GM12878 (cell line): ENCODE measurements around the gene HECTD2. TPM values are rescaled to one million over a fixed set of nuclear protein-coding genes. Genes with fewer than 3 reads are reported as not detected.

Source experiments
- ATAC-seq: fragments of 200-7000 bp; cut with Tn5 transposase; 3 replicates; pipeline ENCODE4 v1.9.1; 2020; ENCODE audit warnings: mild to moderate bottlenecking, moderate library complexity
- BruUV-seq: library from RNA; stranded (reverse); fragments of 400-500 nt; replicated peaks from 2 replicates; lab custom pipeline; 2021; lab: Mats Ljungman, UMichigan
- CTCF ChIA-PET: fragments of 300-600 bp; sonication (Branson Sonifier 250); formaldehyde crosslinking; extraction: SDS; loops from one replicate; lab custom pipeline; 2021; ENCODE audit warnings: inconsistent platforms; lab: Yijun Ruan, JAX
- POLR2A ChIA-PET: fragments of 350-600 bp; formaldehyde crosslinking; extraction: SDS; loops from one replicate; lab custom pipeline; 2021; ENCODE audit warnings: inconsistent platforms; lab: Charles Lee
- RAD21 ChIA-PET: fragments of 300-600 bp; sonication (Branson Sonifier 250); formaldehyde crosslinking; loops from one replicate; lab custom pipeline; 2023; ENCODE audit warnings: antibody characterized with exemption; ENCODE audit not compliant: unreplicated experiment; lab: Charles Lee
- SMC1A ChIA-PET: fragments of 300-600 bp; sonication (Branson Sonifier 250); formaldehyde crosslinking; loops from one replicate; lab custom pipeline; 2023; ENCODE audit not compliant: unreplicated experiment, uncharacterized antibody; lab: Charles Lee
- DNase-seq: peaks from one replicate; pipeline ENCODE4 v3.0.0-alpha.2; 2011; ENCODE audit warnings: low read depth, low spot score
- FAIRE-seq: peaks from 3 replicates; lab custom pipeline; 2011; peaks lifted over from hg19 to GRCh38; lab: Jason Lieb, UNC
- H2AFZ ChIP-seq: 2 replicates; pipeline ENCODE4 v1.6.0; 2011; ENCODE audit warnings: low read depth, low read length, control low read depth; ENCODE audit not compliant: control insufficient read depth
- H3K27ac ChIP-seq: 2 replicates; pipeline ENCODE4 v1.5.1; 2011; ENCODE audit warnings: control low read depth; ENCODE audit not compliant: control insufficient read depth, insufficient read depth
- H3K27me3 ChIP-seq, 2 experiments: replicated peaks in 1 of 2; 2 replicates each; pipeline versions ENCODE4 v1.6.0 to v1.6.1; 2011; ENCODE audit warnings: low read length in 1 of 2; ENCODE audit not compliant: control insufficient read depth in 2 of 2, insufficient read depth in 2 of 2
- H3K36me3 ChIP-seq, 2 experiments: 2 replicates each; pipeline ENCODE4 v1.5.1; 2011; ENCODE audit warnings: low read length in 1 of 2; ENCODE audit not compliant: control insufficient read depth in 2 of 2, insufficient read depth in 2 of 2
- H3K4me1 ChIP-seq: 2 replicates; pipeline ENCODE4 v1.6.1; 2011; ENCODE audit warnings: mild to moderate bottlenecking, low read length, moderate library complexity, mixed read lengths; ENCODE audit not compliant: control insufficient read depth, insufficient read depth
- H3K4me2 ChIP-seq: 2 replicates; pipeline ENCODE4 v1.6.0; 2011; ENCODE audit warnings: control low read depth; ENCODE audit not compliant: control insufficient read depth, insufficient read depth
- H3K4me3 ChIP-seq: fragments of 200-600 bp; sonication (generic); 2 replicates; pipeline ENCODE4 v1.5.1; 2016
- H3K79me2 ChIP-seq: 2 replicates; pipeline ENCODE4 v1.6.0; 2011; ENCODE audit warnings: low read length; ENCODE audit not compliant: control insufficient read depth, insufficient read depth
- H3K9ac ChIP-seq: 2 replicates; pipeline ENCODE4 v1.8.0; 2011; ENCODE audit warnings: low read length, control low read depth, mixed read lengths; ENCODE audit not compliant: control insufficient read depth, insufficient read depth
- H3K9me3 ChIP-seq: replicated peaks from 3 replicates; pipeline ENCODE4 v1.5.1; 2011; ENCODE audit warnings: mild to moderate bottlenecking, low read length; ENCODE audit not compliant: control insufficient read depth, insufficient read depth
- H4K20me1 ChIP-seq: 2 replicates; pipeline ENCODE4 v1.6.0; 2011; ENCODE audit not compliant: control insufficient read depth, insufficient read depth
- IRF5 ChIP-seq: fragments of 450-650 bp; IDR thresholded peaks from 2 replicates; pipeline ENCODE4 v1.6.1; 2017; ENCODE audit warnings: borderline replicate concordance
- MLLT1 ChIP-seq: fragments of 450-650 bp; IDR thresholded peaks from 2 replicates; pipeline ENCODE4 v1.6.1; 2016; ENCODE audit warnings: mild to moderate bottlenecking
- PML ChIP-seq: IDR thresholded peaks from 2 replicates; pipeline ENCODE4 v1.6.1; 2012; ENCODE audit warnings: low read length, inconsistent platforms
- POLR2AphosphoS2 ChIP-seq: IDR thresholded peaks from 2 replicates; pipeline ENCODE4 v1.6.1; 2011; ENCODE audit warnings: low read depth, mild to moderate bottlenecking, low read length, improper control_type of control experiment, moderate library complexity
- POLR2AphosphoS5 ChIP-seq: IDR thresholded peaks from 2 replicates; pipeline ENCODE4 v1.6.1; 2011; ENCODE audit warnings: mild to moderate bottlenecking, low read length, inconsistent platforms
- RELB ChIP-seq: fragments of 450-650 bp; IDR thresholded peaks from 2 replicates; pipeline ENCODE4 v1.6.1; 2017; ENCODE audit warnings: low read depth, mild to moderate bottlenecking, moderate library complexity
- RFX5 ChIP-seq: IDR thresholded peaks from 2 replicates; pipeline ENCODE4 v1.6.1; 2011; ENCODE audit warnings: low read depth, low read length, improper control_type of control experiment
- SKIL ChIP-seq: fragments of 450-650 bp; IDR thresholded peaks from 2 replicates; pipeline ENCODE4 v1.6.1; 2017; ENCODE audit warnings: mild to moderate bottlenecking, low read depth, inconsistent platforms; ENCODE audit not compliant: poor library complexity, severe bottlenecking
- ZBTB11 ChIP-seq: fragments of 450-650 bp; formaldehyde crosslinking; IDR thresholded peaks from 2 replicates; pipeline ENCODE4 v1.5.0; 2022; ENCODE audit warnings: mild to moderate bottlenecking, missing genetic modification characterization
- ZBTB4 ChIP-seq: fragments of 450-650 bp; formaldehyde crosslinking; IDR thresholded peaks from 2 replicates; pipeline ENCODE4 v1.4.0; 2022; ENCODE audit warnings: mild to moderate bottlenecking, moderate library complexity
- WGBS: methylation state at CpG from one replicate; pipeline ENCODE4 v1.1.6; 2016; ENCODE audit warnings: low lambda C conversion rate; ENCODE audit not compliant: insufficient replicate concordance, insufficient coverage; ENCODE audit errors: missing lambda C conversion rate; 5-methylcytosine and 5-hydroxymethylcytosine counted together
- in situ Hi-C: fragments of 300-500 bp; cut with MboI; formaldehyde crosslinking; loops from 9 replicates; pipeline ENCODE4 v1.14.3; 2018; ENCODE audit warnings: mixed read lengths
- intact Hi-C: fragments of 100-400 bp; cut with micrococcal nuclease; formaldehyde crosslinking; loops from one replicate; pipeline ENCODE4 v1.14.2; 2022; ENCODE audit not compliant: unreplicated experiment
- polyA plus RNA-seq, 11 experiments: library from polyadenylated mRNA; depleted of rRNA in 4 of 11; unstranded in 6 of 11; stranded (reverse) in 5 of 11; fragments of >200 nt; fragmentation: Nextera tagmentation in 4 of 11; fragmentation: Illumina TruSeq in 1 of 11; extraction: Ambion mirVana in 4 of 11; extraction: Trizol in 1 of 11; gene quantifications; 1 replicate in 1 of 11; 2 replicates in 10 of 11; pipeline versions ENCODE4 v1.2.1 to v1.2.3, GENCODE V29; 2011 to 2016; ENCODE audit warnings: inconsistent platforms in 2 of 11, missing spikeins in 2 of 11, low read depth in 1 of 11
- total RNA-seq, 4 experiments: library from RNA; depleted of rRNA in 3 of 4; stranded (reverse); fragments of >200 nt in 3 of 4; fragmentation: Illumina TruSeq in 1 of 4; extraction: Trizol in 1 of 4; gene quantifications; 2 replicates each; pipeline versions ENCODE4 v1.2.1 to v1.2.3, GENCODE V29; 2013 to 2021

Gene HECTD2
- total and polyA plus RNA-seq, 10 of the 15 experiments (the other 5 are each of a cell fraction or from before 2014, with no cell fraction given): 0.87 to 3.0 (median 1.7) TPM

- no TSS peak for BruUV-seq
- intact Hi-C loops: no loop called here
- 30% methylated on average over 2 of the region's 2 CpGs for WGBS
- TF ChIP-seq PML: no peak
- no peak for TF ChIP-seq POLR2AphosphoS2
- TF ChIP-seq ZBTB4 (CRISPR knock-in tag): no peak
- TF ChIP-seq POLR2AphosphoS5: no peak
- no peak for TF ChIP-seq IRF5
- no peak for TF ChIP-seq RFX5
- TF ChIP-seq MLLT1: no peak
- TF ChIP-seq ZBTB11 (CRISPR knock-in tag): no peak
- no peak for TF ChIP-seq SKIL
- TF ChIP-seq RELB: no peak
These were observed 62.8 kb downstream of the HECTD2 start for GRCh38 chr10:91472911-91473310.

More at GRCh38 chr10:91472911-91473310, 62.8 kb downstream of the HECTD2 start:
- no peaks in the 10 kb centered on the region for H3K27me3 ChIP-seq
- ChIA-PET SMC1A (no interaction called here), CTCF (no interaction called here), POLR2A (no interaction called here), RAD21 (no interaction called here)
- no peak for DNase-seq
- no peak for ATAC-seq
- H3K9me3 ChIP-seq: no peaks in the 10 kb centered on the region
- H3K79me2 ChIP-seq: no peaks in the 10 kb centered on the region
- H4K20me1 ChIP-seq: no peaks in the 10 kb centered on the region
- no peak overlapping the region for H2AFZ ChIP-seq
- no peak overlapping the region for H3K27ac ChIP-seq
- H3K9ac ChIP-seq: no peak overlapping the region
- H3K4me1 ChIP-seq: no peaks in the 10 kb centered on the region
- no peak overlapping the region for H3K4me2 ChIP-seq
- H3K36me3 ChIP-seq: no peaks in the 10 kb centered on the region
- in situ Hi-C loops: no loop called here
- FAIRE-seq: no peak
- no peak overlapping the region for H3K4me3 ChIP-seq
